ENCODE results near the gene FBXO42.
"Not testable (repeated sequence)": the region's sequence is repeated elsewhere in the genome, so short reads cannot be mapped to it uniquely, and the experiment has no call there.

The FBXO42 gene

GRCh38 chr1:16260814-16261213 lies 91.5 kb downstream of the FBXO42 start:
- no peak for DNase-seq (ENCODE audit: low spot score)

- no peak for DNase-seq (ENCODE audit: low spot score)
Observed at GRCh38 chr1:16258591-16259135, 93.6 kb downstream of the FBXO42 start.

GRCh38 chr1:16257968-16258367 lies 94.3 kb downstream of the FBXO42 start:
- DNase-seq (ENCODE audit: low spot score): no peak

GRCh38 chr1:16257556-16257955 lies 94.7 kb downstream of the FBXO42 start:
- not testable (repeated sequence) for DNase-seq (ENCODE audit: low spot score)

- DNase-seq (ENCODE audit: low spot score): no peak
Observed at GRCh38 chr1:16256478-16256877, 95.8 kb downstream of the FBXO42 start.

GRCh38 chr1:16254263-16254928 lies 97.9 kb downstream of the FBXO42 start:
- no peak for DNase-seq (ENCODE audit: low spot score)

- DNase-seq (ENCODE audit: low spot score): no peak
Observed at GRCh38 chr1:16253332-16253922, 98.9 kb downstream of the FBXO42 start.

- DNase-seq (ENCODE audit: low spot score): no peak
Observed at GRCh38 chr1:16252912-16253311, 99.4 kb downstream of the FBXO42 start.

GRCh38 chr1:16251381-16251780 lies 100.9 kb downstream of the FBXO42 start:
- no peak for DNase-seq (ENCODE audit: low spot score)

GRCh38 chr1:16250524-16251251 lies 101.6 kb downstream of the FBXO42 start:
- DNase-seq (ENCODE audit: low spot score): no peak

GRCh38 chr1:16249596-16250241 lies 102.6 kb downstream of the FBXO42 start:
- peak; percentile 39 for DNase-seq (ENCODE audit: low spot score)

GRCh38 chr1:16248603-16249516 lies 103.4 kb downstream of the FBXO42 start:
- peak; percentile 84 for DNase-seq (ENCODE audit: low spot score)

GRCh38 chr1:16248007-16248436 lies 104.3 kb downstream of the FBXO42 start:
- no peak for DNase-seq (ENCODE audit: low spot score)

GRCh38 chr1:16247441-16247840 lies 104.8 kb downstream of the FBXO42 start:
- DNase-seq (ENCODE audit: low spot score): no peak

GRCh38 chr1:16246961-16247360 lies 105.3 kb downstream of the FBXO42 start:
- no peak for DNase-seq (ENCODE audit: low spot score)

GRCh38 chr1:16246239-16246638 lies 106.0 kb downstream of the FBXO42 start:
- not testable (repeated sequence) for DNase-seq (ENCODE audit: low spot score)

- no peak for DNase-seq (ENCODE audit: low spot score)
Observed at GRCh38 chr1:16245476-16246196, 106.6 kb downstream of the FBXO42 start.

- no peak for DNase-seq (ENCODE audit: low spot score)
Observed at GRCh38 chr1:16244650-16245285, 107.5 kb downstream of the FBXO42 start.

- peak; percentile 93 for DNase-seq (ENCODE audit: low spot score)
Observed at GRCh38 chr1:16243936-16244649, 108.2 kb downstream of the FBXO42 start.
